HuH-7 (cell line): Measurements from ENCODE around the gene KRTAP9-4.
"Not testable (repeated sequence)": the region's sequence is repeated elsewhere in the genome, so short reads cannot be mapped to it uniquely, and the experiment has no call there.

Source experiments
- DNase-seq: peaks from one replicate; pipeline ENCODE4 v3.0.0; 2011; ENCODE audit warnings: low spot score

KRTAP9-4 gene

GRCh38 chr17:41265078-41265477 lies 15.6 kb downstream of the KRTAP9-4 start, which contains the start of gene KRTAP9-6:
KRTAP9-6 (plus strand) TSS chr17:41265378; CDS start chr17:41265378, 0 bp downstream.
- no peak for DNase-seq

- DNase-seq, result no peak
Observed at GRCh38 chr17:41267711-41268110, 18.2 kb downstream of the KRTAP9-4 start.

- not testable (repeated sequence) for DNase-seq
Observed at GRCh38 chr17:41271323-41271722, 21.8 kb downstream of the KRTAP9-4 start.

- DNase-seq, result no peak
Observed at GRCh38 chr17:41271858-41272257, 22.4 kb downstream of the KRTAP9-4 start.

DNA sequence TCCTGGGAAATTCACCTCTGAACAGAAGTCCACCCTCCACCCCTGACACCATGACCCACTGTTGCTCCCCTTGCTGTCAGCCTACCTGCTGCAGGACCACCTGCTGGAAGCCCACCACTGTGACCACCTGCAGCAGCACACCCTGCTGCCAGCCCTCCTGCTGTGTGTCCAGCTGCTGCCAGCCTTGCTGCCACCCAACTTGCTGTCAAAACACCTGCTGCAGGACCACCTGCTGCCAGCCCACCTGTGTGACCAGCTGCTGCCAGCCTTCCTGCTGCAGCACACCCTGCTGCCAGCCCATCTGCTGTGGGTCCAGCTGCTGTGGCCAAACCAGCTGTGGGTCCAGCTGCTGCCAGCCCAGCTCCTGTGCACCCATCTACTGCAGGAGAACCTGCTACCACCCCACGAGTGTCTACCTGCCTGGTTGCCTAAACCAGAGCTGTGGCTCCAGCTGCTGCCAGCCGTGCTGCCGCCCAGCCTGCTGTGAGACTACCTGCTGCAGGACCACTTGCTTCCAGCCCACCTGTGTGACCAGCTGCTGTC lies 26.2 kb downstream of the KRTAP9-4 start, which contains the start of gene KRTAP9-7:
Gene KRTAP9-7 (plus strand): TSS at position 51 of the 543 bp plus-strand sequence. CDS start 0 bp downstream, at position 51.
- DNase-seq, result not testable (repeated sequence)

GRCh38 chr17:41278176-41278955 lies 28.9 kb downstream of the KRTAP9-4 start:
- no peak for DNase-seq

- DNase-seq, result no peak
Observed at GRCh38 chr17:41284043-41284442, 34.6 kb downstream of the KRTAP9-4 start.

DNA sequence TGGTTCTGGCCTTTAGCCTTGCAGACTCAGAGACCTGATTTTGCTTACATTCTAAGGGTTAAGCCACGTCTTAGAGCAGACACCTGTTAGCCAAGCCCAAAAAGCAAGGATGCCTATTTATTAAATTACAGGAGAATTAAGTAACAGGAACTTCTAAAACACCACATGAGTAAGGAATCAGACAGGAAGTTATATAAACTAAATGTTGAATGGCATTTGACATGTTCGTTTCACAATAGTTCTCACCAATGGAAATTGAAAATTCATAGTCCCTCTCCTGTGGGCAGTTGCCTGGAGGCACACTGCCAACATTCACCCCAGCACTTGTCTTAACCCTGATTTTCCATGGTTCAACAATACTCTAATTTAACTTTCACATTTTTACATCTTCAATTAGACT lies 35.1 kb downstream of the KRTAP9-4 start:
- DNase-seq, result no peak

DNA sequence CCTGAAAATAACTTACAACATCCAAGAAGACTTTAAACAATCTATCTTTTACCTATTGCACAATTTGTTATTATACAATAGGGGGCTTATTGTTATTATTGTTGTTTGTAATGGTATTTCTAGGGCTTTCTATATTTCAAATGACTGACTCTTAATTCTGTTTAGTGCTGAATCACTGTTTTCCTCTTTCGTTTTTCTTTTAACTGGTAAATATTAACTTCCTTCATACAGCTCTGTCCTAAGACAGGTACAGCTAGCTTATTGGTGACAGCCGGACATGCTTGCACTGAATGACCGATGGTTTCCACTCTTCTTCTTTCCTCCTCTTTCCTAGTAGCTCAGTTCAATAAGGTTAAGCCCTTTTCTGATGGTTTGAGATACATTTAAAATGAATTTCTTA lies 37.6 kb downstream of the KRTAP9-4 start:
- DNase-seq, result no peak

DNA sequence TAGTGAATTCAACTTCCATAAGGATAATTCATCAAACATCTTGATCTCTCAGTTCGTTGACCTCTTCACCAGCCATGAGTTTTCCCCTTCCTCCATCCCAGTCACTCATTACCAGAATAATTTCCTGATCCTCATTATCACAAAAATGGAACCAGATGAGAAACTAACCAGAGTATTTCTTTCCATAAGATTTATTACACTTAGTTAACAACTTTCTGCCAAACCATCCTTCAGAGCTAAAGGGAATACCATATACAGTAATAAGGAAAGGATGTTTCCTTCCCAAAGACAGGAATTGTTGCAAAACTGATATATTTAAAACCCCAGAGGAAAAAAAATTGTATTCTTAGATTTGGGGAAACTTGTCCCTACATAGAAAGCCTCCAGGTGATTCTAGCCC lies 44.5 kb downstream of the KRTAP9-4 start:
- DNase-seq, result no peak

DNA sequence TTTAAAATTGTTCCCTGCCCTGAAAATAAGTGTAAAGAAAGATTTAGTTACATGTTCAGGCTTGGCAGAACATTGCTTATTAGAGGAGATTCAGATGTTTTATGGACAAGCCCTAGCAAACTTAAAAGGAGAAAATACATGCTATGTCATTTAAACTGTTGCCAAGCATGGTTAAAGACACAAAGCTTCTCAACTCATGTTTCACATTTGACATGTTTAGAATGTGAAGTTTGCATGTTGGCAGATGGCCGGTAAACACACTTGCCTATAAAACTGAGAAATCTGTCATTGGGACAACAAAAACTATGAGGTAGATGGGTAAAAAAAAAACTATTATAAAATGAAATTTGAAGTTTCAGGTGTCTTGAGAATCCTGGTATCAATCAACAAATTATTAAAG lies 47.4 kb downstream of the KRTAP9-4 start:
- DNase-seq, result no peak

DNA sequence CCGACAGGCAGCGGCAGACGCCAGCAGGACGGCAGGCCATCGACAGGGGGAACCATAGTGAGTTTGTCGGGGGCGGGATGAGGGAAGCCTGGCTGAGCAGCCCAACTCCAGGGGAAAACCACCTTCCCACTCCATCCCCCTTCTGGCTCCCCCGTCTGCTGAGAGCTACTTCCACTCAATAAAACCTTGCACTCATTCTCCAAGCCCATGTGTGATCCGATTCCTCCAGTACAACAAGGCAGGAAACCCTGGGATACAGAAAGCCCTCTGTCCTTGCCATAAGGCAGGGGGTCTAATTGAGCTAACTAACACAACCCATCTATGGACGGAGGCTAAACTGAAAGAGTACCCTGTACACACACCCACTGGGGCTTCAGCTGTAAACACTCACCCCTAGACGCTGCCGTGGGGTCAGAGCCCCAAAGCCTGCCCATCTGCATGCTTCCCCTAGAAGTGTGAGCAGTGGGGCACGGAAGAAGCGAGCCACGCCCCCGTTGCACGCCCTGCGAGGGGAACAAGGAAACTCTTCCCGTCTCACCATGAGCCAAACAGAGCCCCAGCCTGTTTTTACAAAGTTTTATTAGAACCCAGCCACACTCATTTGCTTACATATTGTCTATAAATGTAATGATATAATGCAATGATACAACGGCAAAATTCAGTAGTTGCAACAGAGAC lies 49.1 kb downstream of the KRTAP9-4 start:
- DNase-seq, result no peak
